MM.1S (cell line): ENCODE measurements around the gene SUPT6H.

ENCODE experiments used
- DNase-seq: peaks from one replicate; pipeline ENCODE4 v3.0.0-alpha.2; 2015
- H2AFZ ChIP-seq: fragments of 300-600 bp; sonication (generic); 2 replicates; pipeline ENCODE4 v1.6.0; 2016; ENCODE audit warnings: antibody characterized with exemption, low read length
- H3F3A ChIP-seq: fragments of 300-600 bp; sonication (generic); 2 replicates; pipeline ENCODE4 v1.6.1; 2016; ENCODE audit warnings: mild to moderate bottlenecking, antibody characterized with exemption, low read length, moderate library complexity, mixed read lengths; ENCODE audit not compliant: insufficient read depth
- H3K27ac ChIP-seq: fragments of 300-600 bp; sonication (generic); 2 replicates; pipeline ENCODE4 v1.5.1; 2016; ENCODE audit warnings: mild to moderate bottlenecking, low read length
- H3K27me3 ChIP-seq: fragments of 300-600 bp; sonication (generic); replicated peaks from 2 replicates; pipeline ENCODE4 v1.6.0; 2016; ENCODE audit warnings: low read length; ENCODE audit not compliant: insufficient read depth
- H3K36me3 ChIP-seq: fragments of 300-600 bp; sonication (generic); replicated peaks from 2 replicates; pipeline ENCODE4 v1.6.1; 2016; ENCODE audit warnings: mild to moderate bottlenecking, low read length, mixed read lengths; ENCODE audit not compliant: insufficient read depth
- H3K4me1 ChIP-seq: fragments of 300-600 bp; sonication (generic); 2 replicates; pipeline ENCODE4 v1.6.1; 2016; ENCODE audit warnings: low read length, mixed read lengths
- H3K4me2 ChIP-seq: fragments of 300-600 bp; sonication (generic); 2 replicates; pipeline ENCODE4 v1.6.0; 2016; ENCODE audit warnings: low read depth, low read length
- H3K4me3 ChIP-seq: fragments of 300-600 bp; sonication (generic); 2 replicates; pipeline ENCODE4 v1.5.1; 2016; ENCODE audit warnings: low read length, mixed read lengths
- H3K79me2 ChIP-seq: fragments of 300-600 bp; sonication (generic); 2 replicates; pipeline ENCODE4 v1.6.1; 2016; ENCODE audit warnings: mixed run types, low read length, mixed read lengths
- H3K9ac ChIP-seq: fragments of 300-600 bp; sonication (generic); 2 replicates; pipeline ENCODE4 v1.6.1; 2016; ENCODE audit warnings: low read length, mixed read lengths
- H3K9me2 ChIP-seq: fragments of 300-600 bp; sonication (generic); replicated peaks from 2 replicates; pipeline ENCODE4 v1.6.1; 2016; ENCODE audit warnings: mild to moderate bottlenecking, low read length, mixed read lengths; ENCODE audit not compliant: insufficient read depth
- H3K9me3 ChIP-seq: fragments of 300-600 bp; sonication (generic); replicated peaks from 2 replicates; pipeline ENCODE4 v1.6.1; 2016; ENCODE audit warnings: mild to moderate bottlenecking, low read length, mixed read lengths; ENCODE audit not compliant: insufficient read depth
- H4K20me1 ChIP-seq: fragments of 300-600 bp; sonication (generic); 2 replicates; pipeline ENCODE4 v1.6.1; 2016; ENCODE audit warnings: mild to moderate bottlenecking, low read length, moderate library complexity, mixed read lengths; ENCODE audit not compliant: insufficient read depth
- EZH2 ChIP-seq: fragments of 300-600 bp; sonication (generic); optimal IDR thresholded peaks from 2 replicates; pipeline ENCODE3; 2017; ENCODE audit warnings: low read depth, mild to moderate bottlenecking, antibody characterized with exemption, low read length, mixed read lengths
- EZH2phosphoT487 ChIP-seq: fragments of 300-600 bp; sonication (generic); IDR thresholded peaks from 2 replicates; pipeline ENCODE4 v1.6.1; 2018; ENCODE audit warnings: antibody characterized with exemption, low read length
- TF ChIP-seq, protein P1 (sequence below): fragments of 300-600 bp; sonication (generic); IDR thresholded peaks from 2 replicates; pipeline ENCODE4 v1.5.1; 2016; ENCODE audit warnings: antibody characterized with exemption, low read length, mixed read lengths

Gene SUPT6H

GRCh38 chr17:28669918-28670317, 7.9 kb downstream of the SUPT6H start:
- Histone ChIP-seq H4K20me1 (no peaks in the 10 kb centered on the region), H3K9me3 (no peaks in the 10 kb centered on the region), H3K79me2 (peaks cover 63% of the 10 kb centered on the region), H3K36me3 (peaks cover 18% of the 10 kb centered on the region), H3K4me3 (no peak overlapping the region), H3K27me3 (no peaks in the 10 kb centered on the region), H3K9me2 (no peaks in the 10 kb centered on the region), H2AFZ (no peak overlapping the region), H3K9ac (no peak overlapping the region), H3K27ac (no peak overlapping the region), H3F3A (no peaks in the 10 kb centered on the region), H3K4me1 (no peaks in the 10 kb centered on the region; the same call in 1 of the 2 replicates), H3K4me2 (no peak overlapping the region)
- no peak for TF ChIP-seq EZH2
- no peak for DNase-seq

- H3K4me1 ChIP-seq, result no peaks in the 10 kb centered on the region
- TF ChIP-seq, protein P1, sequence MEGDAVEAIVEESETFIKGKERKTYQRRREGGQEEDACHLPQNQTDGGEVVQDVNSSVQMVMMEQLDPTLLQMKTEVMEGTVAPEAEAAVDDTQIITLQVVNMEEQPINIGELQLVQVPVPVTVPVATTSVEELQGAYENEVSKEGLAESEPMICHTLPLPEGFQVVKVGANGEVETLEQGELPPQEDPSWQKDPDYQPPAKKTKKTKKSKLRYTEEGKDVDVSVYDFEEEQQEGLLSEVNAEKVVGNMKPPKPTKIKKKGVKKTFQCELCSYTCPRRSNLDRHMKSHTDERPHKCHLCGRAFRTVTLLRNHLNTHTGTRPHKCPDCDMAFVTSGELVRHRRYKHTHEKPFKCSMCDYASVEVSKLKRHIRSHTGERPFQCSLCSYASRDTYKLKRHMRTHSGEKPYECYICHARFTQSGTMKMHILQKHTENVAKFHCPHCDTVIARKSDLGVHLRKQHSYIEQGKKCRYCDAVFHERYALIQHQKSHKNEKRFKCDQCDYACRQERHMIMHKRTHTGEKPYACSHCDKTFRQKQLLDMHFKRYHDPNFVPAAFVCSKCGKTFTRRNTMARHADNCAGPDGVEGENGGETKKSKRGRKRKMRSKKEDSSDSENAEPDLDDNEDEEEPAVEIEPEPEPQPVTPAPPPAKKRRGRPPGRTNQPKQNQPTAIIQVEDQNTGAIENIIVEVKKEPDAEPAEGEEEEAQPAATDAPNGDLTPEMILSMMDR, result no peak
- TF ChIP-seq EZH2phosphoT487, result no peak
- no peak for TF ChIP-seq EZH2
- DNase-seq, result no peak
- no peaks in the 10 kb centered on the region for H4K20me1 ChIP-seq
- no peaks in the 10 kb centered on the region for H3F3A ChIP-seq
- H3K27me3 ChIP-seq, result no peaks in the 10 kb centered on the region
- no peak overlapping the region for H3K9ac ChIP-seq
- no peaks in the 10 kb centered on the region for H3K9me3 ChIP-seq
- no peak overlapping the region for H3K4me2 ChIP-seq
- H3K27ac ChIP-seq, result no peak overlapping the region
- peaks cover 12% of the 10 kb centered on the region for H3K79me2 ChIP-seq
- H3K9me2 ChIP-seq, result no peaks in the 10 kb centered on the region
- no peak overlapping the region for H3K4me3 ChIP-seq
- H3K36me3 ChIP-seq, result peaks cover 26% of the 10 kb centered on the region
- H2AFZ ChIP-seq, result no peak overlapping the region
Measured at GRCh38 chr17:28675490-28675889, 13.5 kb downstream of the SUPT6H start.

DNA sequence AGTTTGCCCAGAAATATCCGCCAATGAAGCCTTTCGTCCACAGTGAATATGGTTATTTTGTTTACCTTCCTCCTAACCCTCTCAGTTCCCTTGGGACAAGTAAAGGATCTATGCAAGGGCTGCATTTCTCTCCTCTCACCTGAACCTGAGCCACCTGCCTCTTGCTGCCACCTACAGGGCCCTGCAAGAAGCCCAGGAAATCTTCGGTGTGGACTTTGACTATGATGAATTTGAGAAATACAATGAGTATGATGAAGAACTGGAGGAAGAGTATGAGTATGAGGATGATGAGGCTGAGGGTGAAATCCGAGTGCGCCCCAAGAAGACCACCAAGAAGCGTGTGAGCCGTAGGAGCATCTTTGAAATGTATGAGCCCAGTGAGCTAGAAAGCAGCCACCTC, 14.0 kb downstream of the SUPT6H start:
- Histone ChIP-seq H3K4me1 (no peaks in the 10 kb centered on the region), H3K27me3 (no peaks in the 10 kb centered on the region), H2AFZ (no peak overlapping the region), H4K20me1 (no peaks in the 10 kb centered on the region), H3F3A (no peaks in the 10 kb centered on the region), H3K4me2 (no peak overlapping the region), H3K4me3 (no peak overlapping the region), H3K9ac (no peak overlapping the region), H3K27ac (no peak overlapping the region), H3K9me3 (no peaks in the 10 kb centered on the region), H3K9me2 (no peaks in the 10 kb centered on the region), H3K79me2 (peaks cover 9% of the 10 kb centered on the region), H3K36me3 (peaks cover 24% of the 10 kb centered on the region)
- DNase-seq, result peak; percentile 30
- TF ChIP-seq, protein P1, result peak; percentile 61
- TF ChIP-seq EZH2, result no peak
- TF ChIP-seq EZH2phosphoT487, result no peak

DNA sequence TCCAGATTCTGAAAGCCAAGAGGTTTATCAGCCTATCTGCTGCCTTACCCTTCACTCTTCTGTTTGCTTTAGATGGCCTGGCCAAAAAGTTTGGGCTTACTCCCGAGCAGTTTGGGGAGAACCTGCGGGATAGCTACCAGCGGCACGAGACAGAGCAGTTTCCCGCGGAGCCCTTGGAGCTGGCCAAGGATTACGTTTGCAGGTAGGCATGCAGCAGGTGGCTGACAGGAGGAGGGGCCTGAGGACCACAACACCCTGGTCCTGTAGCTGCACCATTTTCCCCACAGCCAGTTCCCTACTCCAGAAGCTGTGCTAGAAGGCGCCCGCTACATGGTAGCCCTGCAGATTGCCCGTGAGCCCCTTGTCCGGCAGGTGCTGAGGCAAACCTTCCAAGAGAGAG, 20.6 kb downstream of the SUPT6H start:
- no peaks in the 10 kb centered on the region for H3K79me2 ChIP-seq

More for the DNA sequence above, 20.6 kb downstream of the SUPT6H start:
- TF ChIP-seq EZH2phosphoT487, result no peak
- TF ChIP-seq, protein P1, result no peak
- no peak for TF ChIP-seq EZH2
- H4K20me1 ChIP-seq, result no peaks in the 10 kb centered on the region
- no peaks in the 10 kb centered on the region for H3K9me3 ChIP-seq
- H3K27ac ChIP-seq, result no peak overlapping the region
- H3K9ac ChIP-seq, result no peak overlapping the region
- H3K9me2 ChIP-seq, result no peaks in the 10 kb centered on the region
- no peaks in the 10 kb centered on the region for H3F3A ChIP-seq
- no peak overlapping the region for H2AFZ ChIP-seq
- H3K27me3 ChIP-seq, result no peaks in the 10 kb centered on the region
- no peak overlapping the region for H3K4me3 ChIP-seq
- H3K4me1 ChIP-seq, result no peaks in the 10 kb centered on the region
- no peak overlapping the region for H3K4me2 ChIP-seq
- H3K36me3 ChIP-seq, result peaks cover 14% of the 10 kb centered on the region
- no peak for DNase-seq
